Ectodermal cell (in vitro differentiated cells): Measurements from ENCODE around the gene IFI44L. TPM values are rescaled to one million over a fixed set of nuclear protein-coding genes. Genes with fewer than 3 reads are reported as not detected.

Experiments
- H3K27ac ChIP-seq: 2 replicates; pipeline ENCODE4 v1.7.0; 2013; ENCODE audit warnings: mild to moderate bottlenecking, low read depth, low read length; ENCODE audit not compliant: insufficient read depth, poor library complexity, severe bottlenecking
- H3K27me3 ChIP-seq: 2 replicates; pipeline ENCODE4 v1.7.0; 2013; ENCODE audit warnings: mild to moderate bottlenecking, low read length; ENCODE audit not compliant: insufficient read depth, control insufficient read depth, poor library complexity, severe bottlenecking
- H3K36me3 ChIP-seq: one replicate; pipeline ENCODE4 v1.7.0; 2013; ENCODE audit warnings: low read length; ENCODE audit not compliant: control insufficient read depth, insufficient read depth
- H3K4me1 ChIP-seq: one replicate; pipeline ENCODE4 v1.7.0; 2013; ENCODE audit warnings: low read length; ENCODE audit not compliant: control insufficient read depth, insufficient read depth
- H3K4me3 ChIP-seq: 2 replicates; pipeline ENCODE4 v1.7.0; 2013; ENCODE audit warnings: low read depth, low read length, control low read depth; ENCODE audit not compliant: insufficient read depth
- H3K9me3 ChIP-seq: 2 replicates; pipeline ENCODE4 v1.7.0; 2013; ENCODE audit warnings: mild to moderate bottlenecking, low read length, moderate library complexity; ENCODE audit not compliant: control insufficient read depth
- WGBS, 2 experiments: methylation state at CpG; one replicate each; pipeline ENCODE4 v1.1.7; 2013; ENCODE audit warnings: missing lambda C conversion rate in 2 of 2; 5-methylcytosine and 5-hydroxymethylcytosine counted together
- polyA plus RNA-seq, 4 experiments: library from polyadenylated mRNA; stranded (reverse); fragments of 50-300 nt; gene quantifications; one replicate each; pipeline ENCODE4 v1.2.3, GENCODE V29; 2013

The IFI44L gene
- polyA plus RNA-seq (2013, experiment 1 of 4), result 0.30 TPM
- polyA plus RNA-seq (2013, experiment 2 of 4), result not detected
- polyA plus RNA-seq (2013, experiment 3 of 4), result 0.32 TPM
- 0.20 TPM for polyA plus RNA-seq (2013, experiment 4 of 4)

GRCh38 chr1:78619803-78620579 lies at the start of gene IFI44L:
Gene IFI44L (plus strand): TSS chr1:78620448. CDS start chr1:78627916, 7,468 bp downstream.
- Histone ChIP-seq H3K27ac (no peak within 1 kb of the TSS), H3K36me3 (no peaks in the 10 kb centered on the region), H3K4me1 (peaks cover 3% of the 10 kb centered on the region), H3K27me3 (no peaks in the 10 kb centered on the region), H3K4me3 (no peak within 1 kb of the TSS), H3K9me3 (no peaks in the 10 kb centered on the region)
- WGBS, 2 experiments, result 88 to 90% methylated on average over 5 to 9 of the region's 9 CpGs

- Histone ChIP-seq H3K9me3 (no peaks in the 10 kb centered on the region), H3K27me3 (no peaks in the 10 kb centered on the region), H3K36me3 (no peaks in the 10 kb centered on the region), H3K4me3 (no peak overlapping the region), H3K27ac (no peak overlapping the region), H3K4me1 (no peaks in the 10 kb centered on the region)
- 67 to 68% methylated on average over 2 of the region's 2 CpGs for WGBS, 2 experiments
Measured at GRCh38 chr1:78570539-78570938, 49.7 kb upstream of the IFI44L start.

- Histone ChIP-seq H3K27me3 (no peaks in the 10 kb centered on the region), H3K9me3 (no peaks in the 10 kb centered on the region), H3K4me1 (no peaks in the 10 kb centered on the region), H3K4me3 (no peak overlapping the region), H3K36me3 (no peaks in the 10 kb centered on the region), H3K27ac (no peak overlapping the region)
- WGBS, 2 experiments, result 92 to 94% methylated on average over 6 to 8 of the region's 9 CpGs
Measured at GRCh38 chr1:78577257-78578100, 42.8 kb upstream of the IFI44L start.

- WGBS, 2 experiments, result 100% methylated on average over 1 of the region's 1 CpG
- Histone ChIP-seq H3K36me3 (no peaks in the 10 kb centered on the region), H3K4me3 (no peak overlapping the region), H3K9me3 (no peaks in the 10 kb centered on the region), H3K27ac (no peak overlapping the region), H3K4me1 (no peaks in the 10 kb centered on the region), H3K27me3 (no peaks in the 10 kb centered on the region)
Measured at GRCh38 chr1:78586572-78586971, 33.7 kb upstream of the IFI44L start.

GRCh38 chr1:78587211-78587610 lies 33.0 kb upstream of the IFI44L start:
- no peak overlapping the region for H3K4me3 ChIP-seq
- WGBS, 2 experiments, result 93 to 94% methylated on average over 1 of the region's 1 CpG
- no peaks in the 10 kb centered on the region for H3K9me3 ChIP-seq
- no peaks in the 10 kb centered on the region for H3K36me3 ChIP-seq
- no peak overlapping the region for H3K27ac ChIP-seq
- no peaks in the 10 kb centered on the region for H3K27me3 ChIP-seq
- no peaks in the 10 kb centered on the region for H3K4me1 ChIP-seq

GRCh38 chr1:78591971-78592370 lies 28.3 kb upstream of the IFI44L start:
- Histone ChIP-seq H3K27me3 (no peaks in the 10 kb centered on the region), H3K4me3 (no peak overlapping the region), H3K27ac (no peak overlapping the region), H3K4me1 (no peaks in the 10 kb centered on the region), H3K36me3 (no peaks in the 10 kb centered on the region), H3K9me3 (no peaks in the 10 kb centered on the region)
- 85 to 88% methylated on average over 3 to 4 of the region's 4 CpGs for WGBS, 2 experiments

GRCh38 chr1:78599294-78599693 lies 21.0 kb upstream of the IFI44L start:
- no peaks in the 10 kb centered on the region for H3K9me3 ChIP-seq
- no peaks in the 10 kb centered on the region for H3K4me1 ChIP-seq
- no peak overlapping the region for H3K4me3 ChIP-seq
- 80% methylated on average over 2 of the region's 4 CpGs; no CpG with 5 or more reads in 1 of the 2 experiments for WGBS, 2 experiments
- no peaks in the 10 kb centered on the region for H3K36me3 ChIP-seq
- no peak overlapping the region for H3K27ac ChIP-seq
- no peaks in the 10 kb centered on the region for H3K27me3 ChIP-seq

- no CpG with 5 or more reads among the region's 1 CpG for WGBS, 2 experiments
- Histone ChIP-seq H3K27me3 (no peaks in the 10 kb centered on the region), H3K4me3 (no peak overlapping the region), H3K27ac (no peak overlapping the region), H3K4me1 (no peaks in the 10 kb centered on the region), H3K9me3 (no peaks in the 10 kb centered on the region), H3K36me3 (no peaks in the 10 kb centered on the region)
Measured at GRCh38 chr1:78601068-78601467, 19.2 kb upstream of the IFI44L start.

GRCh38 chr1:78603206-78603605 lies 17.0 kb upstream of the IFI44L start:
- H3K4me1 ChIP-seq, result no peaks in the 10 kb centered on the region
- H3K27me3 ChIP-seq, result no peaks in the 10 kb centered on the region
- H3K27ac ChIP-seq, result no peak overlapping the region
- H3K36me3 ChIP-seq, result no peaks in the 10 kb centered on the region
- no peaks in the 10 kb centered on the region for H3K9me3 ChIP-seq
- H3K4me3 ChIP-seq, result no peak overlapping the region
- WGBS, 2 experiments, result 91 to 100% methylated on average over 1 of the region's 1 CpG

- Histone ChIP-seq H3K4me1 (no peaks in the 10 kb centered on the region), H3K27ac (no peak overlapping the region), H3K4me3 (no peak overlapping the region), H3K9me3 (no peaks in the 10 kb centered on the region), H3K36me3 (no peaks in the 10 kb centered on the region), H3K27me3 (no peaks in the 10 kb centered on the region)
- 73 to 92% methylated on average over 4 to 5 of the region's 5 CpGs for WGBS, 2 experiments
Measured at GRCh38 chr1:78604643-78605042, 15.6 kb upstream of the IFI44L start.
